Stimulated activated CD4-positive, alpha-beta T cell treated with anti-CD3 and anti-CD28 coated beads, Interleukin-1b, Interleukin-23, amount 100 ng/mL, for 1 hour (primary cell): ENCODE results near the gene FTCDNL1.

Experiments
- DNase-seq, 2 donors: peaks; one replicate each; pipeline ENCODE4 v3.0.0-alpha.2; 2020; ENCODE audit warnings: low read depth in 2 of 2

Gene FTCDNL1

DNA sequence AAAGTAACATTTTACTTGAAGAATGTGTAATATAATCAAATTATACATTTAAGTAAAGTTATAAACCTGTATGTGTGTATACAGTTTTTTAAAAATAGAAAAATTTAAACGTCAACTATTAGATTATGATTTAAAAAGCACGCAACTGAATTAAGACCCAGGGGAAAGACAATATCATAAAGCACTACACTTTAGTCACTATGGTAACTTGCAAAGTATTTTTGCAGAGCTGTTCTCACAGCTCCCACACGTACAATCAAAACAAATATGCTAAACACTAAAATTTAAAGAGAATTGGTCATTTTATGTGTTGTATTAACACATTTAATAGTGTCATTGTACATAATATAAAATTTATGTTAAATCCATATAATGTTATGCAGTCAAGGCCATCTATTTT lies 59.7 kb downstream of the FTCDNL1 start:
- DNase-seq, result no peak

DNA sequence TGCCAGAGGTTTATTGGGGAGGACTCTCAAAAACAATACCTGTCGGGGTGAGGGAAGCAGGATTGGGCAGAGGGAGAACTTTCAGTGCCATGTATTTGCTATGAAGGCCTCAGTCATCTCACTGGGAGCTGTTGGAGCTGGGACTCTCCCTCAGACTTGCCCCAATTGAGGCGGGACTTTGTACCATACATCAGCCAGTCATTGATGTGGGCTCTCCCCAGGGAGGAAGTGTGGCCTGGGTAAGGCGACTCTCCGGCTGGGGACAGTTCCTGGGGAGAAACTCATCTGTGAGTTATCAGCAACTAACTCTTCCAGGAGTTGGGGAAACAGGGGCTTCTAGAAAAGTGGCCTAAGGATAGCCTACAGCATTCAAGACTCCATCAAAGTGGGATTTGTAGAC lies 66.5 kb downstream of the FTCDNL1 start:
- DNase-seq, result no peak

DNA sequence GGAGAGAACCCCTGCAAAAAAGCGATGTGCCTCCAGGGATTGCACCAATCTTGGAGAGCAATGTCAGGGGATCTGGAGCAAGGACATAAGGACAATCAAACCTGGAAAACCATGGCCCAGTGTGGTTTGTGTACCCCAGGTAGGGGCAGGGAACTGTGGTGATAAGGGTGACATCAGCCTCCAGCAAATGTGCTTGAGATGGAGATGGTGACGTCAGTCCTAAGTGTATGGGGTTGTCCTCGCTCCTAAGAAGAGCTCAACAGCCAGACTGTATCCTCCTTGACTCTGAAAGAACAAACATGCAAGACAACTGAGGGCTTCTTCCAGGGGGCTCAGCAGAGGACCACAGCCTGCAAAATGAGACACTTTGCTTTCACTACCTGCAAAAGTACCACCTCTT lies 71.4 kb downstream of the FTCDNL1 start:
- DNase-seq, result no peak

DNA sequence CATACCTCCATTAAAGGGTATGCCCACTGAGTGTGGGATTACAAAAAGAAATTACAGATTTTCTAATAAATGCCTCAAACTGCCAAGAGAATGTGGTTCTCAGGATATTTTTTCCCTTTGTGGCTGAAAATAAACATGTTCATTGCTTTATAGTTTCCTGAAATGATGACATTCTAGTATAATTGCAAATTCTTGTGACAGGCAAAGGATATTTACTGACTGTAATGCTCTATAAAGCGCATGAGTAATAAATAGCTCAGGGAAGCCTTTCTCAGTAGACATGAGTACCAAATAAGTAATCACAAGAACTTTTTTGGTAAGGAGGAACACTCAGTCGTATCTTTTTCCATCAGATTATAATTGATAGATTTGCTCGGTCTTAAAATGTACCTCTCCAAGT lies 72.3 kb downstream of the FTCDNL1 start:
- DNase-seq, result no peak

DNA sequence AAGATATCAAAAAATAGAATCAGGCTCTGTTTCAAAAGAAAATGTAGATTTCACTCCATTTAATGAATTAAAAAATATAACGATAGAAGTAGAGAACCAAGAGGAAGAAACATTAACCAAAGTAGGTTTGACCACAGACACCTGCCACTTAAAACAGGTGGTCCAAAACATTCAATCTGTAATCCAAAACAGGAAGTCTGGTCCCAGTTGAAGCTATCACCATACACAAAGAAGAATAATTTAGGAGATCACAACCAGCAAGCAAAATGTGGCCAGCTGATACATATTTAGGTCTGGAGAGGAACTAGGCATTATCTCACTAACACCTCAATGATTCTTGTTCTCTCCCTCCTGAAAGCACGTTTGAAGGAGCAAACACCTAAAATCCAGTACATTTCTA lies 73.1 kb downstream of the FTCDNL1 start:
- no peak for DNase-seq

DNA sequence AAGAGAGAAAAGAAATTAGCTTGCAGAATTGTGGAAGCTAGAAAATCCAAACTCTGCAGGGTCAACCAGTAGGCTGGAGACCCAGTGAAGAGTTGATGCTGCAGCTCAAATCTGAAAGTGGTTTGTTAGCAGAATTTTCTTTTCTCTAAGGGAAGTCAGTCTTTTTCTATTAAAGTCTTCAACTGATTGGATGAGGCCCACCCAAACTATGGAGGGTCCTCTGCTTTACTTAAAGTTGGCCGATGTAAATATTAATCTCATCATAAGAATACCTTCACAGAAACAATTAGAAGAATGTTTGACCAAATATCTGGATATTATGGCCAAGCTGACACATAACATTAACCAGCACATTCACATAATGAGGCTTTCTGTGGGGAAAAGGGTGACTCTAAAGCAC lies 73.7 kb downstream of the FTCDNL1 start:
- DNase-seq, result no peak

DNA sequence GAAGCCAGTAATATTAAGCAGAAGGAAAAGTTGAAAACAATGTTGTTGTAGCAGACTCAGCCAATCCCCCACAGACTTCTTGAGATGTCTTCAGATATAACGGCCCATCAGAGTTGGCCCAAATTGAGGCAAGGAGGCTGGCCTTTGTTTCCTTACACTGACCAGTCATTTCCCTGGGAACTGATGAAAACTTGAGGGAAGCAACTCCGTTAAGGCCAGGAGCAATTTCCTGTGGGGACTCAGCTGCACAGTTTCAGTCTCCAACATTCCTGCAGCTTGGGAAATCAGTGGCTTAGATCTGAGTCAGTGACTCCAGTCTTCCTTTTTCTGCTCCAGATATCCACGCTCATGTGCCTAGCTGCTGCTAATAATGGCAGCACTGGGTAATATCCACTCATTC lies 75.7 kb downstream of the FTCDNL1 start:
- DNase-seq, result no peak

DNA sequence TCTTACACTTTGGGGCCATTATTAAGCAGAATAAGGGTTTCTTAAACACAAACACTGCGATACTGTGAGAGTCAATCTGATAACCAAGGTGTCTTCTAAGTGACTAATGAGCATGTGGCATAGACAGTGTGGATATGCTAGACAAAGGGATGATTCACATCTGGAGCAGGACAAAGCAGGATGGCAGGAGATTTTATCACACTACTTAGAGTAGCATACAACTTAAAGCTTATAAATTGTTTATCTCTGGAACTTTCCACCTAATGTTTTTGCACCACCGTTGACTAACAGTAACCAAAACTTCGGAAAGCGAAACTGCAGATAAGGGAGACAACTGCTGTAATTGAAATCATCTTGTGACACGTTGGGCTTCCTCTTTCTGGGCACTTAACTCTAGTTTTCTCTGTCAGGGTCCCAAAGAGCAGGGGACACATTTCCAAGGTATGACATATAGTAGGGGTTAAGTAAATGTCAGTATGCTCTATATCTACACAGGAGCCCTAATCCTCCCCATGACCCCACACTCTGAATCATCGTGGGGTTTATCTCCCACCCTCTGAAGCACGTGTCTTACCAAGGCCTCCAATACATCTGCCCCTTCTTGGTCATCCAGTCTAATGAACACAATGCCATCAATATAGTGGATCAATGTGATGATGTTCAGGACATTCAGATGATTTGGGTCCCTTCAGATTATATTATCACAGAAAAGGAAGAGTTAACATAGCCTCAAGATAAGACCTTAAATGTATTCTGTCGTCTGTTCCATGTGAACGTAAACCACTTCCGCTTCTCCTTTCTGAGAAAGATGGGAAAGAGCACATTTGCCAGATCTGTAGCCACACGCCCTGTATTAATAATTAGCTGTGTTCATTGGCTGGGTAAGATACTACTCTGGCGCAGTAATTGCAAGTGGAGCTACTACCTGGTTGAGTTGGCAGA lies 78.7 kb downstream of the FTCDNL1 start:
- DNase-seq, result no peak

DNA sequence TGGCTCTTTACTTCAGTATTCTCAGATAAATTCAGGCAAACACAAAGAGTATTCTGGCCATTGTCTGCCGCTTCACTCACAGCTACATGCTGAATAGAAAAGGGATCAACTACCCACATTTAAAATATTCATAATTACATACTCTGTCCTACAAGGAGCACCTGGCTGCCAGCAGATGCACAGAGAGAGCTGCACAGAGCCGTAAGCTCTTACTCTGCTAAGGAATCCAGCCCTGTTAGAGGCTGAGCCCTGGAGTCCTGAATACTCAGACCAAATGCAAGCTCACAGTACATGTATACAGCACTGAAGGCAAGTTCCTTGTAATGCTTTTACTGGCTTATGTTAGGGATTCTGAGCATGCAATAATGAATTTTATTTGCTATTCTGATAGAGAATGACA lies 80.3 kb downstream of the FTCDNL1 start:
- no peak for DNase-seq

DNA sequence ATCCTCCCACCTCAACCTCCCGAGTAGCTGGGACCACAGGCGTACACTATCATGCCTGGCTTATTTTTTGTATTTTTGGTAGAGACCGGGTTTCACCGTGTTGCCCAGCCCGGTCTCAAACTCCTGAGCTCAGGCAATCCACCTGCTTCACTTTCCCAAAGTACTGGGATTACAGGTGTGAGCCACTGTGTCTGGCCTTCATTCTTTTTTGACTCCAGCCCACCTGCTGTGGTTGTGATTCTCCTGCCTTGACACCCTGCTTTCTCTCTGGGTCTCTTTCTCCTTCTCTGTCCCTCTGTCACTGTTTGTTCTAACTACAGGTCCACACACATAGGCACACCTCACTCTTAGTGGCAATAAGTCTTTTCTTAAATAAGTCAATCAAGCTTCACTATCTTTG lies 85.3 kb downstream of the FTCDNL1 start:
- DNase-seq, result no peak

DNA sequence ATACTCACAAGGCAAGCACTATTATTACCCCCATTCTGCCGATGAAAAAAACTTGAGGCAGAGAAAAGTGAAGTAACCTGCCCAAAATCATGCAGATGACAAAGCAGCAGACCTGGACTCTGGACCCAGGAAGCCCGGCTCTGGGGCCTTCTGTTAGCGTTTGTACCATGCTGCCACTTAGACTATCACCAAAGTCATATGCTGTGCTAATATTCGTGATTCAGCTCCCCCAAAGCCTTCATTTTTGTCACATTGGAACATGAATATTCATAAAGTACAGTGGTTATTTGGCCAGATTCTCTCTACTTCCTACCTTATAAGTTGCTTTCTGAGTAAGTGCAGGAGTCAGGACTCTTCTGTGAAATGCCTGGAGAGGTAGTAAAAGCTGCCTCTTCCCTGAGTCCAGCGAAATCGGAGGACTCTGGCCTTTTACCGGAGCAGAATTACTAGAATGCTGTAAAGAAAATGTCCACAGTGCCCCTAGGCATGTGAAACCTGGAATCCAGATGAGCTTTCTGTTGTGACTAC lies 86.7 kb downstream of the FTCDNL1 start:
- no peak for DNase-seq

DNA sequence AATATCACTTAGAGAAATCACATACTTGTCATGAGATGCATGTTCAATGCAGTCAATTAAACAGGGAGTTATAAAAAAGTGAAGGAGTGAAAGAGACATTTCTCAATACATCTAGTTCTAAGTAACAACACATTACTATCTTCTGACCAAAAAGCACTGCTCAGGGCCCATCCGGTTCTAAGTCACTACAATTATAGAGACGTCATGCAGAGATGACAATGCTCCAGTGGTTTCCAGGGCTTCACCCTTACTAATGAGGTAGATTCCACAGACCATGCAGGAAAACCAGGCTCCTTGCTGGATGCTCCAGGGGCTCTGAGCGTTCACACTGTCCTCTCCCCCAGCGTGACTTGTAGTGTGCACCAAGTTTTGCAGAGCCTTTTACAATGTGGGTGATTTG lies 88.0 kb downstream of the FTCDNL1 start:
- no peak for DNase-seq

DNA sequence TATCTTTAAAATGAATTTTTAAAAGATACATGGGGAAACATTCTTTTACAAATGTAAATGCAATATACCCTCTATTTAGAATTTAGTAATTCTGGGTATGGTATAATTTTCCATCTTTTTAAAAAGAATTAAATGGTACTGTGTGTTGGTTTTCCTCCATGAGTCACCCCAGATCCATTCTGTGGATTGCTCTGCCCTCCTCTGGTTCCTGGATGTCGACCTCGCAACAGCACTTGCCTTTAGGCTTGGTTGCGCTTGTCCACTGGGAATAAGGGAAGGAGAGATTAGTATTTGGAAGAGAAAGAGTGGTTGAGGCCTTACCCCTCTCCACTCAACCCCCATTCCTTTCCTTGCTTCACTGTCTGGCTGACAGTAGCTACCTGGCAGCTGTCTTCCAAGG lies 90.4 kb downstream of the FTCDNL1 start:
- no peak for DNase-seq

DNA sequence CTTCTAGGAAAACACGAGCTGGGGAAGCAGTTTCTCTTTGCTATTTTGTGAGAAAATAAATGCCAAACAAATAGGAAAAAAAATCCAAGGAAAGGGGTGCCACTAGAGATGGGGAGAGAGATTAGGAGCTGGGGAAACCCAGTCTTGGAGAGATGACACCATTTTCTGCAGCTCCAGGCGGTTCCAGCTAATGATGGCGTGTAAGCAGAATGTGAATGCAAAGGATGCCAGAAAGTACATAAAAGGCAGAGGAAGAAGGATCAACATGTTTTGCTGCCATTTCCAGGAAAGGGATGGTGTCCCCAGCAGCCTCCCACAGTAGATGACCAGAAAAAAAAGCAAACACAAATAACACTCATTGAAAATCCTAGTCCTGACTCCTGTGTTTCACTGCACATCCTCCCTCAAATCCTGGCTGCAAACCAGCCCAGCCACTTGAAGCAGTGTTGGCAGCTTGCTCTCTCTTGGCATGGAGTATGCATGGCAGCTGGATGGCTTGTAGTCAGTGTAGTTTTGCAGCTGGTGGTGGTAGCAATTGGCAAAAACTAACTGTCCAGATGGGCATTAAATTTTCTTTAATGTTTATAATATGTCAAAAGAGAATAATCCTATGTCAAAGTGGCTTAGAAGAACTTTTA lies 93.6 kb downstream of the FTCDNL1 start:
- DNase-seq, result no peak

DNA sequence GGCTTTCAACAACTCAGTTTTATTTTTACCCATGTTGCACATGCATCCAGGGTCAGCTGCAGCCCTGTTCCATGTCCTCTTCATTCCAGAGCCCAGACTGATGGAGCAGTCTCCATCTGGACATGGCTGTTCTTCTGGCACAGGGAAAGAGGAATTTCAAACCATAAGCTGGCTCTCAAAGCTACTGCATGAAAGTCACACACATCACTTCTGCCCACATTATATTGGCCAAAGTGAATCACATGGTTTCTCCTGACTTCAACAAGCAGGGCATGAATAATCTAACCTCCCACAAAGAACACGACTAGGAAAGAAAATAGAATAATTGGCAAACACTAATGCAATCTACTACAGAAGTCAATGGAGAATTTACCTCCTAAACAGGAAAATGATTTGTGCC lies 94.2 kb downstream of the FTCDNL1 start:
- DNase-seq, result no peak

DNA sequence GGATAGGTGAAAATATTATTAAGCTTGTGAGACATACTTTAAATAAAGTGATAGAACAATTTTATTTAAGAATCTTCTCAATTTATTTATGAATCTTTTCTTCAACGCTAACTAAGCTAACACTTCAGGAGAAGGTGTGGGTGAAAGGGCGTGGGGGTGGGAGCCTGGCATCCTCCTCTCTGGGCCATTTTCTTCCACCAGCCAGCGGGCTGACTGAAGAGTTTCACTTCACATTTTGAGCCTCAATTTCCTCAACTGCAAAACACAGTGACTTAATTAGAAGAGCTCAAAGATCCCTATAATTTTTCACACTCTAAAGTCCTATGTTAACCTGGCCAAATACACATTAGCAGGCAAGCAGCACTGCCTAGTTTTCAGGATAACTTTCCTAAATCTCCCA lies 94.8 kb downstream of the FTCDNL1 start:
- no peak for DNase-seq

DNA sequence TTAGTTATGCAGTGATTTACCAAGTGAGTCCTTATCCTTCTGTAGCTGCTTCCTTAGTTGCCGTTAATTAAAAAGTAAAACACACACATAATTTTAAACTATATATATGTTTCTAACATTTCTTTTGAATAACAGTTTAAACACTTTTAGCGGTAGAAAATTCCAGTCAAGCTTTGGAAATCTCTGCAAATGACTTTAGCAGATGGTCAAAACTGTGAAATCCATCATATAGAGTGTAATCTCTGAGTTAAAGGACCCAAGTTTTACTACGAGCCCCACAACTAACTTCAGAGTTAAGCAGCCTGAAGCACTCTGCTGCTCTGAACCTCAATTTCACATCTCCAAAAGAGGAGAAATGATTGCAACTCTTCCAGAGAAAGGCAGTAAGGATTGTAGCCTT lies 96.2 kb downstream of the FTCDNL1 start:
- DNase-seq, result no peak

DNA sequence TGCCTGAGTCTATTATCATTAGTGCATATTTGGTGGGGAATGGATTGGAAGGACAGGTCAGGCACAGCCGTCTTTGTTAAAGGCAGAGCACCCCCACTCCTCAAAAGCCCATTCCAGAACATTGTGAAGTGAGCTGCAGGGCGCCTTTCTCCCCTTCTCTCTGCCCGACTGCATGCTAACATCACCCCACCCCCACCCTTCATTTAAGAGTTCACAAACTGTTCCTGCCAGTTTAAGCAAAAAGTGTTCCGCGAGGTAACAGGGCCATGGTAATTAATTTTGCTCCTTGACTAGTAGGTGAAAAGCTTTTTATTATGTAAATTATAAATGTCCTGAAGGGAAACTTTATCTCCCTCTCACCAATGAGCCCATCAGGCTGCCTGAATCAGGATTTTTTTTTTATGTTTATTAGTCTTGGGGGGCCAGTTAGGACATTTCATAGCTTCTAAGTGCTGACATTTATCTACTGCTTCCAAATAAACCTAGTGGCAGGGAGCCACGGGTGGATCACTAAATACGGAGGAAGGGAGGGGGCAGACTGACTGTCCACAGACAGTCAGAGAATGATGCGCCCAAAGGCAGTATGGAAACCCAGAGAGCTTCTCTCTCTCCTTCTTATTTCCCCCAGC lies 99.4 kb downstream of the FTCDNL1 start:
- DNase-seq, result no peak

DNA sequence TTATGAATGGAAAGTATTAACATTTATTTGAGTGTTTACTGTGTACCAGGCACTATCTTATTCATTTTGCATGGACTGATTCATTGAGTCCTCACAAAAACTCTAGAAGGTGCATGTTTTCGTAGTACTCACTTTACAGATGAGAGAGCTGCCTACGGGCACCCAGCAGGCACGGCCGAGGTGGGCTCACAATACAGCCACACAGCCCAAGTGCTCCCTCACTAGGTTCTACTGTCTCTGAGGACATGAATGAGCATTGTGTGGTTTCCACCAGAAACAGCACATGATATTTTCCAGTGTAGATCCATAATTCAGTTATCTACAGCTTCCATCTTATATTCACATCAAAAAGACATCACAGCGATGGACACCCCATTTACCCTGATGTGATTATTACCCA lies 101.4 kb downstream of the FTCDNL1 start:
- DNase-seq, result no peak

DNA sequence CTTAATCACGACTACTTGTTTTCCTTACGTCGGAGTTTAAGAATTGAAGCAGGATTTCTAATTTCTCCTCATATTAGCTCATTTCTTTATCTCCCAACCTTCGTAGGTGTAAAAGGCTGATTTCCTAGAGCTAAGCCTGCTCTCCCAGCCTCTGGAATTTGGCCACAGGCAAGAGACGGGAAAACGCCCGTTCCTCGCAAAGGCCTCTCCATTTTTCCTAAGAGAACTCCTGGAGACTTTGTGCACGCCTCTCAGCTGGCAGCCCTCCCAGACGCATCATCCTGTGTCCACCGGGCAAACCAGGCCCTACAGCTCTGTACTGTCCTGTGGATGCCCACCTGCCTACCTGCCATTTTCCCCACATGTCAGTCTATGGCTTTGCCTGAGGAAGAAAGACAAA lies 106.3 kb downstream of the FTCDNL1 start:
- no peak for DNase-seq

DNA sequence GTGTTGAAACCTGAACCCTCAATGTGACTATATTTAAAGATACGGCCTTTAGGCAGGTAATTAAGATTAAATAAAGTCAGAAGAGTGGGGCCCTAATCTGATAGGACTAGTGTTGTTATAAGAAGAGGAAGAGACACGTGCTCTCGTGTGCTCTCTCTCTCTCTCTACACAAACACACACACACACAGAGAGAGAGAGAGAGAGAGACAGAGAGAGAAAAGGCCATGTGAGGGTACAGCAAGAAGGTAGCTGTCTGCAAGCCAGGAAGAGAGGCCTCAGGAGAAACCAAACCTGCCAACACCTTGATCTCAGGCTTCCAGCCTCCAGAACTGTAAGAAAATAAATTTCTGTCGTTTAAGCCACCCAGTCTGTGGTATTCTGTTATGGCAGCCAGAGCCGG lies 106.7 kb downstream of the FTCDNL1 start:
- DNase-seq, result no peak

DNA sequence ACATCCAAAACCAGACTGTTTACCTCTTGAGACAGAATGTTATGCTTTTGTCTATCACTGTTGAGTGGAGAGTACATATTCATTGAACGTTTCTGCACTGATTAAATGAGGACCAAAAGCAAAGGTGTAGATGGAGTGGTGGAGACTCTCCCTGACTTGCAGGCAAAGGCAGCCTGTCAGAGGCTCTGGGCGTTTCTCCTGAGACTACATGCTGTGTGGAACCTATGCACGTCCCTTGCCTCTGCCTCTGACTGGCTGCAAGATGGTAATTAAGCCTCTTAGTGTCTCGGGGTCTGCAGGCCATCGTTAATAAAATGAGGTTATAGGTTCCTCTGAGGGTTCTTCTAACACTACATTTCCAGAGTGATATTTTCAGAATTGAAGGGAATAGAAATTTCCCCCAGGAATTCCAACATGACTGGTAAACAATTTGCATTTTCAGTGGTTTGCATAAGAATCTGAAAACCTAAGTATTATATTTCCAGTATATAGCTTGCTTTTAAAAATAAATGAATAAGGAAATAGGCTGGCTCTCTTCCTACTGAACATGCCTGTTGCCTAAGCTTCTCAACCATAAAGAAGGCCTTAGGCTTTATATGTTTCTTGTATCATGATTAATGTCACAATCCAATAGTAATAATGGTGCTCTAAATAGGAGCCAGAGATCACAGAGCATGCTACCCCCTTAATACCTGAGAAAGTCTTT lies 107.4 kb downstream of the FTCDNL1 start:
- no peak for DNase-seq
